Measurements from ENCODE around the gene IFFO2. TPM values are rescaled to one million over a fixed set of nuclear protein-coding genes. Genes with fewer than 3 reads are reported as not detected.

Gene IFFO2
- total RNA-seq, 1 donor from 2014 or later: 39.6 TPM

- H3K9ac ChIP-seq (ENCODE audit: low read length): peak overlapping the region; percentile 81
- H3K27ac ChIP-seq (ENCODE audit: low read depth, low read length): peak overlapping the region; percentile 92
- Mint-ChIP-seq H3K27me3 (ENCODE audit: low read depth, unreplicated experiment) (no peaks in the 10 kb centered on the region), H3K27ac (ENCODE audit: unreplicated experiment) (peak overlapping the region; percentile 66), H3K4me1 (ENCODE audit: low read depth, unreplicated experiment) (peaks cover 54% of the 10 kb centered on the region), H3K36me3 (ENCODE audit: low read depth, unreplicated experiment) (peaks cover 2% of the 10 kb centered on the region), H3K4me3 (ENCODE audit: unreplicated experiment) (no peak overlapping the region), H3K9me3 (ENCODE audit: unreplicated experiment) (no peaks in the 10 kb centered on the region)
- no peak for DNase-seq (ENCODE audit: low read depth)
- H2AFZ ChIP-seq (ENCODE audit: low read depth, low read length): no peak overlapping the region
- H3K36me3 ChIP-seq (ENCODE audit: insufficient read depth, low read length): peaks cover 2% of the 10 kb centered on the region
- H3K9me3 ChIP-seq (ENCODE audit: insufficient read depth, low read depth, low read length): no peaks in the 10 kb centered on the region
- peaks cover 91% of the 10 kb centered on the region for H4K20me1 ChIP-seq (ENCODE audit: insufficient read depth, low read length)
- TF ChIP-seq EZH2 (IDR thresholded peaks at IDR 0.05; ENCODE audit: insufficient read depth, low read length) (no peak), CTCF (IDR thresholded peaks at IDR 0.05; ENCODE audit: insufficient read depth, low read depth, low read length) (no peak)
- no peak overlapping the region for H3K4me3 ChIP-seq (ENCODE audit: insufficient read depth, low read depth, low read length)
- FAIRE-seq: no peak
- H3K4me1 ChIP-seq (ENCODE audit: insufficient read depth, low read length): peaks cover 60% of the 10 kb centered on the region
- peak overlapping the region; percentile 73 for H3K4me2 ChIP-seq (ENCODE audit: low read length)
- no peaks in the 10 kb centered on the region for H3K27me3 ChIP-seq (ENCODE audit: insufficient read depth, low read length)
- H3K79me2 ChIP-seq (ENCODE audit: insufficient read depth, low read length): peaks cover 99% of the 10 kb centered on the region
These were observed 14.1 kb downstream of the IFFO2 start for GRCh38 chr1:18942340-18942739.

DNA sequence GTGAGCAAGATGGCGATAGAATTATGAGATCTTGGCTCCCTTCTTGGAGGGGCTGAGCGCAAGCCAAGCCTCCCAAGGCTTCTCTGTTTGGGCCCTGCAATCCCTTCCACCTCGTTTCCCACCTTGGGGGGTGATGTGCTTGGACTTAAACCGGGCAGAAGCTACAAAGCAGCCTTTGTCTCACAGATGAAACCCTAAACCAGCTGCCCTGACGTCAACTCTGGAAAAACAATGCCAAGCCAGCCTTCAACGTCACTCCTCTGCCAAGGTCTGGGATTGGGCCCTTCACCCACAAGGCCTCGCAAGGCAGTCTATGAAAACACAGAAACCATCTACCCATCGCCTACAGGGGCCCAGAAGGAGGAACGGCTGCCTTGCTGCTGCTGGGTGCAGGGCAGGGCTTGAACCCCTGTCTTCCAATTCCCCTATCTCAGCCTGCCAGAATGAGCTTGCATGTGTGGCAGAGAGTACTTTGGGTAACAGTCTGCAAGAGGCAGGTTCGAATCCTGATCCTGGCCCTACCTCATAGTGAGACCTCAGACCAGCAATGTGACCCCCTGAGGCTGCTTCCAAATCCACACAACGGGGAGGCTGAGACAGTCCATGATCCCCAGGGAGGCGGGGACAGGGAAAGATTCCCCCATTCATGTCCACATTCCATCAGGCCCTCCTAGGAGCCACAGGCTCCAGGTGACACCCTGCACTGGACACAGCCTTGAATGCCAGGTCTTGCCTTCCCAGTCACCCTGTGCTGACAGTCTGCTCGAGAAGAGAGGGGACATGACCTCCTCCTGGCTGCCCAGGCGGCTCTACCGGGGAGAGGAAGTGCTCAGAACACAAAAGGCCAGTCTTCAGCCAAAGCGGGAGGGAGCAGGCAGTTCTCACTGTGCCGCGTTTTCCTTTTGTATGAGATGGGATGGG, 15.0 kb downstream of the IFFO2 start:
- H3K9me3 Mint-ChIP-seq (ENCODE audit: unreplicated experiment): no peaks in the 10 kb centered on the region
- H3K4me2 ChIP-seq (ENCODE audit: low read length): peak overlapping the region; percentile 73
- peak overlapping the region; percentile 81 for H3K9ac ChIP-seq (ENCODE audit: low read length)
- peak overlapping the region; percentile 92 for H3K27ac ChIP-seq (ENCODE audit: low read depth, low read length)
- H3K27ac Mint-ChIP-seq (ENCODE audit: unreplicated experiment): peak overlapping the region; percentile 66
- peak overlapping the region; percentile 27 for H2AFZ ChIP-seq (ENCODE audit: low read depth, low read length)
- H3K36me3 Mint-ChIP-seq (ENCODE audit: low read depth, unreplicated experiment): peaks cover 2% of the 10 kb centered on the region
- peaks cover 93% of the 10 kb centered on the region for H4K20me1 ChIP-seq (ENCODE audit: insufficient read depth, low read length)
- H3K4me3 Mint-ChIP-seq (ENCODE audit: unreplicated experiment): peak overlapping the region; percentile 15
- TF ChIP-seq CTCF (IDR thresholded peaks at IDR 0.05; ENCODE audit: insufficient read depth, low read depth, low read length) (no peak), EZH2 (IDR thresholded peaks at IDR 0.05; ENCODE audit: insufficient read depth, low read length) (no peak)
- H3K79me2 ChIP-seq (ENCODE audit: insufficient read depth, low read length): peaks cover 99% of the 10 kb centered on the region
- FAIRE-seq: no peak
- H3K9me3 ChIP-seq (ENCODE audit: insufficient read depth, low read depth, low read length): no peaks in the 10 kb centered on the region
- peaks cover 2% of the 10 kb centered on the region for H3K36me3 ChIP-seq (ENCODE audit: insufficient read depth, low read length)
- peaks cover 53% of the 10 kb centered on the region for H3K4me1 Mint-ChIP-seq (ENCODE audit: low read depth, unreplicated experiment)
- H3K4me1 ChIP-seq (ENCODE audit: insufficient read depth, low read length): peaks cover 54% of the 10 kb centered on the region
- H3K4me3 ChIP-seq (ENCODE audit: insufficient read depth, low read depth, low read length): no peak overlapping the region
- H3K27me3 Mint-ChIP-seq (ENCODE audit: low read depth, unreplicated experiment): no peaks in the 10 kb centered on the region
- peak; percentile 98 for DNase-seq (ENCODE audit: low read depth)
- H3K27me3 ChIP-seq (ENCODE audit: insufficient read depth, low read length): no peaks in the 10 kb centered on the region

All from astrocyte (in vitro differentiated cells and primary cell).